ENCODE measurements around the gene FMNL2.

DNA sequence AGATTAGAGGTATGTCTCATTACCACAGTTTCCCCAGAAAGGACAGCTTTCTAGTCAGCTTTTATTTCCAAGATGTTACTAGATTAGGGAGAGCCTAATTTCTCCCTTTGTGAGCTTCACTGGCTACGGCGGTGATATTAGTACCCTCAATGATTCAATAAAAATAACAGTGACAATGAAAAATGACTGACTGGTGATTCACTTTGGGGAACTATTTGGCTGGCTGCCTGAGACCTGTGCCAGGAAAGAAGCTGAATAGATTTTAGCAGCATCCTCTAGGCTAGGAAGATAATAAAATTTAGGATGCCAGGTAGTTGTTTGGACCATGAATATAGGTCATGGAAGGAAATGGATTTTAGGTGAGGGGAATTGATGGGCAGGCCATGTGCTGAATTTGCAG is 178.7 kb downstream of the FMNL2 start:
- TF ChIP-seq, protein P1, sequence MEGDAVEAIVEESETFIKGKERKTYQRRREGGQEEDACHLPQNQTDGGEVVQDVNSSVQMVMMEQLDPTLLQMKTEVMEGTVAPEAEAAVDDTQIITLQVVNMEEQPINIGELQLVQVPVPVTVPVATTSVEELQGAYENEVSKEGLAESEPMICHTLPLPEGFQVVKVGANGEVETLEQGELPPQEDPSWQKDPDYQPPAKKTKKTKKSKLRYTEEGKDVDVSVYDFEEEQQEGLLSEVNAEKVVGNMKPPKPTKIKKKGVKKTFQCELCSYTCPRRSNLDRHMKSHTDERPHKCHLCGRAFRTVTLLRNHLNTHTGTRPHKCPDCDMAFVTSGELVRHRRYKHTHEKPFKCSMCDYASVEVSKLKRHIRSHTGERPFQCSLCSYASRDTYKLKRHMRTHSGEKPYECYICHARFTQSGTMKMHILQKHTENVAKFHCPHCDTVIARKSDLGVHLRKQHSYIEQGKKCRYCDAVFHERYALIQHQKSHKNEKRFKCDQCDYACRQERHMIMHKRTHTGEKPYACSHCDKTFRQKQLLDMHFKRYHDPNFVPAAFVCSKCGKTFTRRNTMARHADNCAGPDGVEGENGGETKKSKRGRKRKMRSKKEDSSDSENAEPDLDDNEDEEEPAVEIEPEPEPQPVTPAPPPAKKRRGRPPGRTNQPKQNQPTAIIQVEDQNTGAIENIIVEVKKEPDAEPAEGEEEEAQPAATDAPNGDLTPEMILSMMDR (IDR thresholded peaks at IDR 0.05) = no peak
- TF ChIP-seq POLR2A (IDR thresholded peaks at IDR 0.05) = no peak

Data from esophagus squamous epithelium (tissue), 4 donors.